HG03097 (cell line): ENCODE data around the gene CALB2.
A peak's percentile ranks its signal among the peaks of the same experiment; 100 is the strongest.

Source experiments
- ATAC-seq: cut with Tn5 transposase; IDR thresholded peaks from one replicate; pipeline ENCODE4 v1.9.1; 2021; ENCODE audit not compliant: unreplicated experiment, low FRiP score

Gene CALB2

GRCh38 chr16:71424626-71425025 lies 66.1 kb downstream of the CALB2 start:
- no peak for ATAC-seq

- ATAC-seq: no peak
These were observed 67.2 kb downstream of the CALB2 start for GRCh38 chr16:71425746-71426068.

GRCh38 chr16:71426069-71426879 lies 67.8 kb downstream of the CALB2 start:
- ATAC-seq: peak; percentile 60

DNA sequence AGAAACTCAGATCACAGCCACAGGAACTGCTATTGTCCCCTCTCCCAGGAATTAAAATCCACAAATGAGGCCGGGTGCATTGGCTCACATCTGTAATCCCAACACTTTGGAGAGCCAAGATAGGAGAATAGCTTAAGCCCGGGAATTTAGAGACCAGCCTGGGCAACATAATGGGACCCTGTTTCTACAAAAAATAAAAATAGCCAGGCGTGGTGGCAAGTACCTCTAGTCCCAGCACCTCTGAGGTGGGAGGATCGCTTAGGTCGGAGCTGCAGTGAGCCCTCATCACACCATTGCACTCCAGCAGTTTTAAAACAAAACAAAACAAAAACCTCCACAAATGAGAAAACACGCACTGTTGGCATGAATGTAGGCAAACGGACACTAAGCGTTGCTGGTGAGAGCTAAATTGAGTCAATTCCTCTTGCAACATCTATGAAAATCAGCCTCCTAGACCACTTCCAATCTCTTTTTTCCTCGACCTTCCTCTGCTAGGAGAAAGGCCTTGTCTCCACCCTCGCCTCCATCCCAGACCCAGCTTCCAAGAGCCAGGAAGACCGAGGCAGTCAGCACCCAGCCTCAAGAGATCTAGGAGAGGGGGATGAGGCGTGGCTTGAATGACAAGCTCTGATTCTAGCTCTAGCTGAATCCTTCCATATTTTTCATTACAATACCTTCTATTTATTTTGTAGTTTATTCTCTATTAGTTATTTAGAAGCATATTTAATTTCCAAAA lies 68.5 kb downstream of the CALB2 start:
- no peak for ATAC-seq

- ATAC-seq: no peak
These were observed 69.9 kb downstream of the CALB2 start for GRCh38 chr16:71428385-71428784.

DNA sequence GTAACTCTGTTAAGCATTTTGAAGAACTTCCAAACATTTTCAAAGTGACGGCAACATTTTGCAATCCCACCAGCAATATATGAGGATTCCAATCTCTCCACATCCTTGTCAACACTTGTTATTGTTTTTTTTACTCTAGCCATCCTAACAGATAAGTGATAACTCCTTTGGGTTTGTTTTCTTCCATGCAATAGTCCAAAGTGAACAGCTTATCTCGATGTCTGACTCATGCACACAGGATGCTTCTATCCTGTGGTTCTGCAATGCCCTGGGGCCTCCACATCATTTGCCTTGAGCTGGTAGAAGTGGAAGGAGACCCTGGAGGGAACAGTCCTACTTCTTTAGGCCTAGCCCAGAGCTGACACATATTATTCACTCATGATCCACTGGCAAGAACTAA lies 70.4 kb downstream of the CALB2 start:
- no peak for ATAC-seq

GRCh38 chr16:71429581-71429980 lies 71.1 kb downstream of the CALB2 start:
- no peak for ATAC-seq

- no peak for ATAC-seq
These were observed 72.2 kb downstream of the CALB2 start for GRCh38 chr16:71430744-71431143.

GRCh38 chr16:71431176-71431575 lies 72.7 kb downstream of the CALB2 start:
- ATAC-seq: no peak

DNA sequence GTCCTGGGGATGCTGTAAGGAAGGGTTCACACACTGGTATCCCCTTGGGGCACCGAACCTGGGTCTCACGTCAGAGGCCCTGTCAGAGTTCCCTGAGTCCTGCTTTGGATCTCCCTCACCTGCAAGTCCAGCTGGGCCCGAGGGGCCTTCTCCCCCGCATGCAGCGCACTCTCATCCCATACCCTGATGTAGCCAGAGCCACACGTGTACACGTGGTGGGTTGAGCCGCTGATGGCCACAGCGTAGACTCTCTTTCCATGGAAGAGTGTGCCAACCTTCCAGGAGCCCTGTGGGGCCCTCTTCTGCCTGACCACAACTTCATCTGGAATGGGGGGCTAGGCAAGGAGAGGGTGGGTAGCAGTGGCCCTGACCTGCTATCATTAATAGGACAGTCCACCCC lies 73.5 kb downstream of the CALB2 start:
- ATAC-seq: no peak

DNA sequence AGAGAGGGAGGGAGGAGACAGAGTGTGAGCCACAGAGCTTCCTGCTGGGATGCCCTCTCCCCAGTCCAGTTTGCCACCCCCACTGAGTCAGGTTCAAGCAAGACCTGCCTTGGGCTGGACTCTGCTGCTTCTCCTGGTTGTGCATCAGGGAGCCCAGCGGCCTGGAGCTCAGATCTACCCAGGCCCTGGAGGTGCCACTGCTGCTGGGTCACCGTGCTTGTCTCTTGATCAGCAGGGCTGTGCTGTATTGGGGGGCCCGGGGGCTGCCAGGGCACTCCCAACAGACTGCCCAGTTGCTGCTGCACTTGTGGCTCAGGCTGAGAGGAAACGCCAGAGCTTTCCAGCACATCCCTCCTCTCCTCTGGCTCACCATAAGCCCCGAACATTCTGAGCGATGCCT lies 74.4 kb downstream of the CALB2 start:
- no peak for ATAC-seq

GRCh38 chr16:71436473-71436872 lies 78.0 kb downstream of the CALB2 start:
- no peak for ATAC-seq

DNA sequence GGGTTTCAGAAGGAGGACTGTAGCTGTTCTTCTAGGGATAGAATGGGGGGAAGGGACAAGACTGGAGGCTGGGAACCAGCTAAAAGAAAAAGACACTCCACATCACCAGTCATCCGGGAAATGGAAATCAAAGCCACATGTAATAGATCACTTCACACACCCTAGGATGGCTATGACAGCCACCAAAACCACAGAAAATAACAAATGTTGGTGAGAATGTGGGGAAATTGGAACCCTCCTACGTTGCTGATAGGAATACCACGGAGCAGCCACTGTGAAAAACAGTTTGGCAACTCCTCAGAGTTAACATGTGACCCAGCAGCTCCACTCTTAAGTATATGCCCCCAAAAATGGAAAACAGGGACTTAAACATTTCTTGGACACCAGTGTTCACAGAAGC lies 81.0 kb downstream of the CALB2 start:
- ATAC-seq: no peak
